ENCODE data around the gene SLC5A10. TPM values are rescaled to one million over a fixed set of nuclear protein-coding genes. Genes with fewer than 3 reads are reported as not detected.

Gene SLC5A10
- total RNA-seq, 1 experiment from 2014 or later = not detected

- ChIA-PET CTCF (no interaction called here), POLR2A (no interaction called here)
- Histone ChIP-seq H3K36me3 (ENCODE audit: control insufficient read depth, insufficient read depth, low read length) (no peaks in the 10 kb centered on the region), H3K4me1 (ENCODE audit: control insufficient read depth, insufficient read depth, low read length) (no peaks in the 10 kb centered on the region), H3K9me3 (ENCODE audit: control insufficient read depth, insufficient read depth, low read depth, low read length) (no peaks in the 10 kb centered on the region; the same call in 1 of the 2 replicates), H3K4me3 (ENCODE audit: low read depth in 2 of 2, low read length in 2 of 2) (no peak overlapping the region), H3K27me3 (ENCODE audit: control insufficient read depth, insufficient read depth, low read length) (no peaks in the 10 kb centered on the region), H3K27ac (ENCODE audit: low read length) (no peak overlapping the region)
- intact Hi-C loops (cut with micrococcal nuclease; ENCODE audit: unreplicated experiment) = no loop called here
- no peak for TF ChIP-seq SIN3A (IDR thresholded peaks at IDR 0.05; ENCODE audit: borderline replicate concordance, insufficient read depth, low read depth, low read length)
- TF ChIP-seq TCF7L2 (IDR thresholded peaks at IDR 0.05; ENCODE audit: low read depth, low read length) = no peak
- TF ChIP-seq CTCF (IDR thresholded peaks at IDR 0.05) = no peak
- TF ChIP-seq REST (IDR thresholded peaks at IDR 0.05; ENCODE audit: insufficient read depth in 1 of 2, low read depth in 2 of 2, low read length in 1 of 2) = no peak
- TF ChIP-seq POLR2AphosphoS5 (IDR thresholded peaks at IDR 0.05; ENCODE audit: low read depth, low read length) = no peak
- in situ Hi-C loops (cut with HindIII; ENCODE audit: low pct_unique_long_range_greater_than_20kb, low sequenced_read_pairs) = no loop called here
- ATAC-seq (no peak), DNase-seq (ENCODE audit: low read depth, low spot score) (no peak)
- no TSS peak for BruUV-seq (replicated peaks)
These were observed 42.7 kb downstream of the SLC5A10 start for GRCh38 chr17:18994631-18995030.

- TF ChIP-seq TCF7L2 (IDR thresholded peaks at IDR 0.05; ENCODE audit: low read depth, low read length) = no peak
- no peak for TF ChIP-seq SIN3A (IDR thresholded peaks at IDR 0.05; ENCODE audit: borderline replicate concordance, insufficient read depth, low read depth, low read length)
- intact Hi-C loops (cut with micrococcal nuclease; ENCODE audit: unreplicated experiment) = no loop called here
- in situ Hi-C loops (cut with HindIII; ENCODE audit: low pct_unique_long_range_greater_than_20kb, low sequenced_read_pairs) = no loop called here
- no peaks in the 10 kb centered on the region for H3K36me3 ChIP-seq (ENCODE audit: control insufficient read depth, insufficient read depth, low read length)
- BruUV-seq (replicated peaks) = no TSS peak
- ChIA-PET POLR2A (no interaction called here), CTCF (no interaction called here)
- H3K4me1 ChIP-seq (ENCODE audit: control insufficient read depth, insufficient read depth, low read length) = no peaks in the 10 kb centered on the region
- ATAC-seq (no peak), DNase-seq (ENCODE audit: low read depth, low spot score) (no peak)
- H3K9me3 ChIP-seq (ENCODE audit: control insufficient read depth, insufficient read depth, low read depth, low read length) = no peaks in the 10 kb centered on the region; the same call in 1 of the 2 replicates
- H3K27me3 ChIP-seq (ENCODE audit: control insufficient read depth, insufficient read depth, low read length) = no peaks in the 10 kb centered on the region
- H3K27ac ChIP-seq (ENCODE audit: low read length) = no peak overlapping the region
- H3K4me3 ChIP-seq (ENCODE audit: low read depth in 2 of 2, low read length in 2 of 2) = no peak overlapping the region
These were observed 43.3 kb downstream of the SLC5A10 start for GRCh38 chr17:18995220-18995619.

- CTCF ChIA-PET = no interaction called here
- H3K36me3 ChIP-seq (ENCODE audit: control insufficient read depth, insufficient read depth, low read length) = no peaks in the 10 kb centered on the region
- H3K27me3 ChIP-seq (ENCODE audit: control insufficient read depth, insufficient read depth, low read length) = no peaks in the 10 kb centered on the region
- no peak overlapping the region for H3K27ac ChIP-seq (ENCODE audit: low read length)
- H3K4me3 ChIP-seq (ENCODE audit: low read depth in 2 of 2, low read length in 2 of 2) = no peak overlapping the region
- in situ Hi-C loops (cut with HindIII; ENCODE audit: low pct_unique_long_range_greater_than_20kb, low sequenced_read_pairs) (no loop called here), intact Hi-C loops (cut with micrococcal nuclease; ENCODE audit: unreplicated experiment) (no loop called here)
- H3K9me3 ChIP-seq (ENCODE audit: control insufficient read depth, insufficient read depth, low read depth, low read length) = no peaks in the 10 kb centered on the region; the same call in 1 of the 2 replicates
- H3K4me1 ChIP-seq (ENCODE audit: control insufficient read depth, insufficient read depth, low read length) = 0 out of 2 replicates have a peak, but pooled peaks cover 1% of the 10 kb centered on the region
- POLR2A ChIA-PET = interaction anchor here (0.6 kb wide), 1 partner anchor 15 kb away, joined by 3 read pairs; no protein-coding TSS in a partner anchor
- DNase-seq (ENCODE audit: low read depth, low spot score) = no peak
- TF ChIP-seq POLR2AphosphoS5 (IDR thresholded peaks at IDR 0.05; ENCODE audit: low read depth, low read length) = no peak
- no peak for TF ChIP-seq REST (IDR thresholded peaks at IDR 0.05; ENCODE audit: insufficient read depth in 1 of 2, low read depth in 2 of 2, low read length in 1 of 2)
- no peak for TF ChIP-seq SIN3A (IDR thresholded peaks at IDR 0.05; ENCODE audit: borderline replicate concordance, insufficient read depth, low read depth, low read length)
- TF ChIP-seq TCF7L2 (IDR thresholded peaks at IDR 0.05; ENCODE audit: low read depth, low read length) = no peak
- no peak for TF ChIP-seq CTCF (IDR thresholded peaks at IDR 0.05)
- BruUV-seq (replicated peaks) = no TSS peak
- ATAC-seq = no peak
These were observed 44.5 kb downstream of the SLC5A10 start for GRCh38 chr17:18996458-18996857.

Measured in Panc1 (cell line).